Astrocyte (in vitro differentiated cells and primary cell): ENCODE data around the gene KRTAP15-1.

Source experiments
- CTCF ChIP-seq: IDR thresholded peaks from 2 replicates; pipeline ENCODE4 v1.5.1; 2011; ENCODE audit warnings: low read depth, mild to moderate bottlenecking, inconsistent platforms, low read length, moderate library complexity; ENCODE audit not compliant: insufficient read depth
- EZH2 ChIP-seq: IDR thresholded peaks from 2 replicates; pipeline ENCODE4 v1.6.1; 2012; ENCODE audit warnings: mild to moderate bottlenecking, low read length, inconsistent platforms; ENCODE audit not compliant: insufficient read depth

GRCh38 chr21:30487336-30487735, 47.3 kb downstream of the KRTAP15-1 start, which contains the start of gene KRTAP19-2:
- TF ChIP-seq CTCF (no peak), EZH2 (no peak)
